ENCODE measurements around the gene C19orf73.
A peak's percentile ranks its signal among the peaks of the same experiment; 100 is the strongest.
"Not testable (repeated sequence)": the region's sequence is repeated elsewhere in the genome, so short reads cannot be mapped to it uniquely, and the experiment has no call there.

Gene C19orf73

DNA sequence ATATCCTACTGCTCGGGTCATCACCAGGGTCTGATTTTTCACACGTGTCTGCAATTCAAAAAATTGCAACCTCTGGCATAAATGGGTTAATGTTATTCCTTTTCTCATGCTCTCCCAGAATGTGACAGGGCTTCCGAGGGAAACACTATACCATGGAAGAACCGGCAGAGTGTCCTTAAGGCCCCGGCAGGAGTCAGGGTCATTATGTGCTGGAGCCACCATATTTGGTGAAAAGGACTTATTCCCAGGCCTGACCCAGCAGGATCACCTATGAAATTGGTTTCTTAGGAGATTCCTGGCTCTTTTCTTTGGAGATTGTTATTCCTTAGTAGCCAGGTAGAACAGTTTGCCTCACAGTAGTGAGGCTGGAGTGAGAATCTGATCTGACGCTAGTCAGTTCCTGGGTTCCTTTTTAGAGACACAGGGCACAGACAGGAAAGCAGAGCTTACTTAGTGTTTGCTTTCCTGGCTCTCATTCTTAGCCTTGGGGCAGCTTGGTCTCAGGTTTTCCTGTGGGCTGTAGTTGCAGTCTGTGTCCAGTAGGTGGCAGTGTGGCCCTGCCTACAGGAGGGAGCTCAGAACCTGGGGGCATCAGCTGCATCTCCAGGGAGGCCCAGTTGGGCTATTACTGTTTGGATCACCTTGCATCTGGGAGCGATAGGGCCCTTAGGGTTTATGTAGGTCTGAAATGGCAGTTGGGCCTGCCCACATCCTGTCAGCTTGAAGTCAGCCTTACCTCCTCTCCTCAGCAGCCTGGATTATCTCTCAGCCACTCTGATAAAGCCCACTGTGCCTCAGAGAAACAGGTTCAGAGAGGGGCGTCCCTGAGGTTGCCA lies 21.3 kb downstream of the C19orf73 start:
- DNase-seq, result no peak

DNA sequence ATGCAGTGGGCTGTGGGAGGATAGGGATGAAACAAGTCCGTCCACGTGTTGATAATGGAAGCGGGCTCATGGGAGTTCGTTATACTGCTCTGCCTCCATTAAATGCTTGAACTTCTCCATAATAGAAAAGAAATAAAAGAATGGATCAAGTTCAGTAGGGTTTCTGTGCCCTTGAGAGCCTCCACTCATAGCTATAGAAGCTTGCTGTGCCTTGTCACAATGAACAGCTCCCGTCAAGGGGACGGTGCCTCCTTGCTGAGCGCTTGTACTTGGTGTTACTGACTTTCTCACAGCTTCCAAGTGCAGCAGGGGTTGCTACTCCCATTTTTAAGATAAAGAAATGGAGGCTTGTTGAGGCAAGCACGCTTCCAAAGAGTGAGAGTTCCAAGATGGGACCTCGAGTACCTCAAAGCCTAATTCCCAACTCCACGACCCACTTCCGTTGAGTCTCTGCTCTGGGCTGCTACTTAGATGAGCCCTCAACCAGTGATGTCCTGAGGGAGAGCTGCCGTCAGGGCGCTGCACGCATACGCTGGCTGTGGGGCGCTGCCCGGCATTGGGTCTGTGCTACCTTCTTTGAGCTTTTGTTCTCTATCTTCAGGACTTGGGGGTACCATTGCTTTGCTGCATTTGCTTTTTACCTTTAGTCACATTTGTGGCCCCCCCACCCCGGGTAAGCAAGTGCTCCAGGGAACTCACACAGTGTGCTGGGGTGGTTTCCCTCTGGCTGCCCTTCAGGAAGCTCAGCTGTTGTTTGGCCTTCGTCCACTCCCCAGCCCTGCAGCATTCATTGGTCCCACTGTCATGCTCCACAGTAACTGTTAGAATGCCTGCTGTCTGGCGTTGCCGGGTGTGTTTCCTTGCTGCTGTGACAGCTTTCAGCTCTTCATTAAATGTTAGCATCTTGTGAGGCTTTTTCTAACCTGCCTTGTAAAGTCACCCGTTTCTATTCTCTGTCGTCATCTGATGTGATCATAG lies 24.1 kb downstream of the C19orf73 start:
- DNase-seq, result no peak

DNA sequence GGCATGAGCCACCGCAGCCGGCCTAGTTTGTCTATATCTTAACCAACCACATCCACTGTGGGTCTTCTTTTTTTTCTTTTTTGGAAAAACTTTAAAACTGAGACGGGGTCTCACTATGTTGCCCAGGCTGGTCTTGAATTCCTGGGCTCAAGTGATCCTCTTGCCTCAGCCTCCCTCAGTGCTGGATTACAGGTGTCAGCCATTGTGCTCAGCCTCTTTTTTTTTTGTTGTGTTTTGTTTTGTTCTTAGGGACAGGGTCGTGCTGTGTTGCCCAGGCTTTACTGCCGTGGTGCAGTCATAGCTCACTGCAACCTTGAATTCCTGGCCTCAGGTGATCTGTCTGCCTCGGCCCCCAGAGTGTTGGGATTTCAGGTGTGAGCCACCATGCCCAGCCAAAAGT lies 26.3 kb downstream of the C19orf73 start:
- no peak for DNase-seq

DNA sequence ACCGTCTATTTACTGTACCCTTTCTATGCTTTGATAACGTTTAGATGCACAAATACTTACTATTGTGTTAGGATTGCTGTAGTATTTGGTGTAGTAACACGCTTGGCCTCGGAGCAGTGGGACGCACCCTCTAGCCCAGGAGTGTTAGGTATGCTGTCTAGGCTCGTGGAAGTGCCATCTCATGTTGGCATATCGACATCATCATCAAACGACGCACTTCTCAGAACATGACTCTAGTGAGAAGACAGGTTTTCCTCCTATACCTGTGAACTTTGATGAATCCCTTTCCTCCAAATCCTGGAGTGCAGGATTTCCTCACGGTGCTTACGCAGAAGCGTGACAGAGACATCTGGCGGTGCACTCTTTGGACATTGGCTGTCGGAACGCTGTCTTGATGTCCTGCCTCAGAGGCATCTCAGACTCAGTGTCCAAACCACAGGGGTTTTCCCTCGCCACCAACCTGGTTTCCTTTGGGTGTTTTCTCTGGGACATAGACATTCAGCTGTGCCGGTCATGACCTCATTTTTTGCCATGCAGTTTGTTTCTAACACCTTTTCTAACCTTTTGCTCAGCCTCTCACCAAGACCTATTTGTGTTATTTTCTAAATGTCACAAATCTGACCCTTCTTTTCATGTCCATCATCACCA lies 27.4 kb downstream of the C19orf73 start:
- no peak for DNase-seq

DNA sequence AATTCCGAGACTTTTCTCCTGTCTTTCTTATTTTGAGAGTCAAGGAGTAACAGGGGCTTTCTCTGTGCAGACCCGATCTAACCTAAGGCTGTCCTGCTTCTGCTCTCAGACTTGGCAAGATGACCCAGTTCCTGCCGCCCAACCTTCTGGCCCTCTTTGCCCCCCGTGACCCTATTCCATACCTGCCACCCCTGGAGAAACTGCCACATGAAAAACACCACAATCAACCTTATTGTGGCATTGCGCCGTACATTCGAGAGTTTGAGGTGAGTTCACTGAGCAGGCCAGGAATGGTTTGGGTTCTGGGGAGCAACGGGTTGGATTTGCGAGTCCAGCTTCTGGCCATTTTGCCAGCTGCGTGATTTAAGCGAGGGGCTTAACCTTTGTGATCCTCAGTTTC lies 32.6 kb downstream of the C19orf73 start:
- no peak for DNase-seq

DNA sequence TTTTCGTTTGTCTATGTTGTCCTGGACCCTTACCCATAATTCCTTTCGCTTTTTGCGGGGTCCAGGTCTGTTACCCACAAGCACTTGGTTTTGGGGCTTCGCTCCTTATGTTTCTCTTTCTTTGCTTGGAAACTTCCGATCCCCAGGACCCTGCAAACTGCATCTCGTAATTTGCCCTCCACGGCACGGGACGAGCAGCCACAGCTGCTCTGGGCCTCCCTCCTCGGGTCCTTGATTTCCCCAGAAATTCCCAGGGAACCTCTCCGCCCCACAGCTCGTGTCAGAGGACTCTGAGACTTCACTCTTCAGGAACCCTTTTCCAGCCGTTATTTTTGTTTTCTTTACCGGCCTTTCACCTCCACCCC lies 33.1 kb downstream of the C19orf73 start:
- no peak for DNase-seq

DNA sequence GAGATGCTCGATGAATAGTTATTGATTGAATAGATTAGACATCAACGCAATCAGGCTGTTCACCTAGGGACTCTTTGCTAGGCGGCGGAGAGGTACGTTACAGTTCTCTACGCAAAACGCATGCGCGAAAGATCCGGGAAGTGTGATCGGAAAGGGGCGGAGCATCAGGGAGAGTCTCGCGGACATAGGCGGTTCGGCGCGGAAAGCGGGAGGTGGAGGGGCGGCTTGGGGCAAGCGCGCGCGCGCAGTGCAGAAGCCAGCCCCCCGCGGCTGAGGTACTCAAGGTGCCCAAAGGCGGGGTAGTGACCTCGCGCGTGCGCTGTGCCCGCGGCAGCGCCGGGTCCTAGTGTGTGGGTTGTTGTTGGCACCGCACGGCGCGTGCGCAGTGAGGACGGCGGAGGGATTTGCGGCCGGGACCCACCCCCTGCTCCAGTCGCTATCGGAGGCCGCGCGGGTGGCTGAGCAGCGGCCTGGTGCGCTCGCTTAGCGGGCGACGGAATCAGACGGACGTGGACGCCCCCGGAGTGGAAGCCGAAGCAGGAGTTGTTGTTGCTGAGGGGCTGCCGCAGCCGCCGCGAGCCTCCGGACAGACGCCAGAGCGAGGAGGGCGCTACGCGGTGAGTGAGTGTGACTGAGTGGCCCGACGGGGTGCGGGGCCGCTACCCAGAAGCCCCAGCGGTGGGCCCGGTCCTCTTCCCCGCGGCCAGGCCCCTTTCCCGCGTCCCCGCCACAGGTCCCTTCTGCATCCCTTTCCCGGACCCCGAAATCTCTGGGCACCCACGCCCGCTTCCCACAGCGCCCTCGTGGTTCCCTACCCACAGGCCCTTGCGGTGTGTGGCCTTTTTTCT lies 33.7 kb downstream of the C19orf73 start, which contains the start of gene SNRNP70:
Gene SNRNP70 (plus strand): TSS at position 432 of the 848 bp plus-strand sequence. CDS start 964 bp downstream, outside the sequence.
- peak; percentile 99 for DNase-seq

DNA sequence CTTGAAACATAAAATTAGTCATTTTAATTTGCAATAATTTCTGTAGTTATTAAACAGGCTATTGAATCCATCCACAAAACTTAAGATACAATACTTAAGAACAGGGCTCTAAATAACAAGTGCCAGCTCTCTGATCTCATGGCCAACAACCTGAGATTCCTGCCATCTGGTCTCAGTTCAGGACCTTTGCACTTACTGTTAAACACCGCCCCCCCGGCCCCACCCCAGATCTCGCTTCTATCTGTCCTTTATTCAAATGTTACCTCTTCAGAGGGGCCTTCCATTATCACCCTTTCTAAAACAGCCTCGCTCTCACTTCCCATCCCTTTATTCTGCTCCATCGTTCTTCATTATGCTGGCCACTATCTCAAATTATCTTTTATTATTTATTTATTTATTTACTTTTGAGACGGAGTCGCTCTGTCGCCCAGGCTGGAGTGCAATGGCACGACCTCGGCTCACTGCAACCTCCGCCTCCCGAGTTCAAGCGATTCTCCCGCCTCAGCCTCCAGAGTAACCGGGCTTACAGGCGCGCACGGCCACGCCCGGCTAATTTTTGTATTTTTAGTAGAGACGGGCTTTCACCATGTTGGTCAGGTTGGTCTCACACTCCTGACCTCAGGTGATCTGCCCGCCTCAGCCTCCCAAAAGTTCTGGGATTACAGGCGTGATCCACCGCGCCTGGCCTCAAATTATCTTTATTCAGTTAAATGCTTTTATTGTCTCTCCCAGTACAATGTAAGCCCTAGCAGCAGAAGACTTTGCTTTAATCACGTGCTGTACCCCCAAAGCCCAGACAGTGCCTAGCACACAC lies 34.5 kb downstream of the C19orf73 start:
- DNase-seq, result no peak

DNA sequence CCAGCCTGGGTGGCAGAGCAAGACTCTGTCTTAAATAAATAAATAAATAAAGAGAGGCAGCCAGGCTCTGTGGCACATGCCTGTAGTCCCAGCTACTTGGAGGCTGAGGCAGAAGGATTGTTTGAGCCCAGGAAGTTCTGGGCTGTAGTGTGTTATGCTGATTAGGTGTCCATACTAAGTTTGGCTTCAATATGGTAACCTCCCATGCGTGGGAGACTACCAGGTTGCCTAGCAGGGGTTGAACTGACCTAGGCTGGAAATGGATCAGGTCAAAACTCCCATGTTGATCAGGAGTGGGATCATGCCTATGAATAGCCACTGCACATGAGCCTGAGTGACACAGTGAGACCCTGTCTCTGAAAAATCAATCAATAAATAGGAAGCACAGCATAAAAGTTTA lies 37.7 kb downstream of the C19orf73 start:
- no peak for DNase-seq

DNA sequence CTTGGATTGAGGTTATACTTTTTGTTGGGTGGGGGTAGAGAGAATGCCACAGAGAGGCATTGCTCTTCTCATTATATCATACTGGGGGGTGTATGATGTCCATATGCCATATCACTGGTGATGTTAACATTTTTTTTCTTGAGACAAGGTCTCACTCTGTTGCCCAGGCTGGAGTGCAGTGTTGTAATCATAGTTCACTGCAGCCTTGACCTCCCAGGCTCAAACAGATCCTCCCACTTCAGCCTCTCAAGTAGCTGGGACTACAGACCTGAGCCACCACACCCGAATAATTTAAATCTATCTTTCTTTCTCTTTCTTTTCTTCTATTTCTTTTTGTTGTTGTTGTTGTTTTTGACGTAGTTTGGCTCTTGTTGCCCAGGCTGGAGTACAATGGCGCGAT lies 38.6 kb downstream of the C19orf73 start:
- DNase-seq, result no peak

DNA sequence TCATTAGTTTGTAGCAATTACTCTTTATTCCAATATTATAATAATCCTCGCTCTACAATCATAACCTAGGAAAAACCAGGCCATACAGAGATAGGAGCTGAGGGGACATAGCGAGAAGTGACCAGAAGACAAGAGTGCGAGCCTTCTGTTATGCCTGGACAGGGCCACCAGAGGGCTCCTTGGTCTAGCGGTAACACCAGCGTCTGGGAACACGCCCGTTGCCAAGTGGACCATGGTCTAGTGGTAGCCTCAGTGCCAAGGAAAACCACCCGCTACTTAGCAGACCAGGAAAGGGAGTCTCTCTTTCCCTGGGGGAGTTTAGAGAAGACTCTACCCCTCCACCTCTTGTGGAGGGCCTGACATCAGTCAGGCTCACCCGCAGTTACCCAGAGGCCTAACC lies 44.1 kb downstream of the C19orf73 start:
- not testable (repeated sequence) for DNase-seq

DNA sequence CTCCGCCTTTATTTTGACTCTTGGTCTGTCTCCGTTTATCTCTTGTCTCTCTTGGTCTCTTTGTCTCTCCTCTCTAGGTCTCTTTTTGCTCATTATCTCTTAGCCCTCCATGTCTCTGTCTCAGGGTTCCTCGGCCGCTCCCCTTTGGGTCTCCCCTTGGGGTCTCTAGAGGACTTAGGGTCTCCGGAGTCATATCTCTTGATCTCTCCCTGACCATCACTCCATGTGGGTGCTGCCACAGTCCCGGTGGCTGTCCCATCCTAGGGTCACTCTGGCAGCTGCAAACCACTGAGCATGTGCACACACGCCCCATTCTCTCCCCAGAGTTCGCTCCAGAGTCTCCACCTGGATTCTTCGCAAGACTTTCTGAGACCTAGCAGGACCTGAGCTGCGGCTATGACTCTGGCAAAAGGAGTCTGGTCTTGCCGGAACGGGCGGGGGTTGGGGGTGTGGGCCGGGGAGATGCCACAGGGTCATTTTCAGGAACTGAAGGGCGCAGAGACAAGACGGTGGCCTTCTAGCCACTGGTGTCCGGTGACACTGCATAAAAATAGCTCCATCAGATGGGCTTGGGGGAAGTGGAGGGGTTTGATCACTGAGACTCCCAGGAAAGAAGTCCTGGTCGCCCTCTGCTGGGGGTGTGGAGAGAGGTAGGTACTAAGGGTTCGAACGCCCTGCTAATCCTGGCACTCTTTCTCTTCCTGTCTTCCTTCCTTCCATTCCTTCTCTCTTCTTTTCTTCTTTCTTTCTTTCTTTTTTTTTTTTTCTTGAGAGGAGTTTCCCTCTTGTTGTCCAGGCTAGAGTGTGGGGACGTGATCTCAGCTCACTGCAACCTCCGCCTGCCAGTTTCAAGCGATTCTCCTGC lies 45.2 kb downstream of the C19orf73 start:
- DNase-seq, result no peak

DNA sequence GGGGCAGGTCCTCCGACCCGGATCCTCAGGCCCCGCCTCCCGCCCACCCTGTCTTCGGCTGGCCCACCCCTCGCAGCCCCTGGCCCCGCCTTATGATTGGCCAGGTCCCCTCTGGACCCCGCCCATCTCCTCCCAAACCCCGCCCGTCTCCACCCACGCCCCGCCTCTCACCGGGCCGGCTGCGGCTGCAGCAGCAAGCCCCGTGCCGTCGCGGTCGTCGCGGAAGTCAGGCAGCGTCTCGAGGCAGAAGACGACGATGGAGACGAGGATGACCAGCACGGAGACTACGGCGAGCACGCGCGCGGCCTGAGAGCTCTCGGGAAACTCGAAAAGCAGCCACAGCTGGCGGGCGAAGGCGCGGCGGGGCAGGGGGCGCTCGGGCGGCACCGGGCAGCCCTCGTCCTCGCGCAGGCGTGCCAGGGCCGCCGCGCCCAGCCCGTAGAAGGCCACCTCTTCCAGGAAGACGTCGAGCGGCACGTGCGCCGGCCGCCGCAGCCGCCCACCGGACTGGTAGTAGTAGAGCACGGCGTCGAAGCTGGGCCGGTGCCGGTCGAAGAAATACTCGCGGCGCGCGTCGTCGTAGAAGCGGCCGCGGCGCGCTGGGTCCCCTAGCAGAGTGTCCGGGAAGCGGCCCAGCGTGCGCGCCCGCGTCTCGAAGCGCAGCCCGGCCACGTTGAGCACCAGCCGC lies 46.9 kb downstream of the C19orf73 start:
- DNase-seq, result no peak

DNA sequence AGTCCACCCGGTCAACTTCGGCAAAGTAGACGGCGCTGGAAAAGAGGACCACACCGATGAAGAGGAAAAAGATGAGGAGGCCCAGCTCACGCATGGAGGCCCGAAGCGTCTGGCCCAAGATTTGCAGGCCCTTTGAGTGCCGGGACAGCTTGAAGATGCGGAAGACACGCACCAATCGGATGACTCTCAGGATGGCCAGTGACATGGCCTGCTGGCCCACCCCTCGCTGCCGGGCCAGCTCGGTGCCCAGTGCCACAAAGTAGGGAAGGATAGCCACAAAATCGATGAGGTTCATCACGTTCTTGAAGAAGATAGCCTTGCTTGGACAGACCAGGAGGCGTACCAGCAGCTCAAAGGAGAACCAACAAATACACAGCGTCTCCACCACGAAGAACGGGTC lies 48.5 kb downstream of the C19orf73 start:
- DNase-seq, result no peak

DNA sequence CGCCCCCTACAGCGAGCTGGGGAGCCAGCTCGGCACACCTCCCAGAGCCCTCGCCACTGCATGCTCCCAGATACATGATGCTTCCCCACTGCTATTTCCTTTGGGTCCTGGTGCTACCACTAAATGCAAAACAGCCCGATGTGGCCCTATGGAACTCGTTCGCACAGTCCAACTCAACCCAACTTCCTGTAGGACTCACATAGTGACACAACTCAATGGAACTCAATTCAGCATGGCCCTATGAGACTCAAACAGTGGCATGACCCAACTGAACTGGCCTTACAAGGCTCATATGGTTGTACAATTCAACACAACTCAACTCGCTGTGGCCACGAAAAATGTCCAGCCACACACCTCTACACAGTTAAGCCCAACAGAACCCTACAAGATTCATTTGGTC lies 49.9 kb downstream of the C19orf73 start:
- DNase-seq, result no peak
